NCI-H1930 (cell line): ENCODE results near the gene LBX1.
A peak's percentile ranks its signal among the peaks of the same experiment; 100 is the strongest.

Source experiments
- DNase-seq, 2 experiments: peaks; one replicate each; lab custom pipeline; 2025; lab: John Stamatoyannopoulos, UW

The LBX1 gene

GRCh38 chr10:101229266-101230182, at the start of gene LBX1:
TSS of gene LBX1 (minus strand) at chr10:101229463. CDS start at chr10:101228815, 648 bp downstream.
- DNase-seq = no peak

GRCh38 chr10:101273741-101274140, 44.5 kb upstream of the LBX1 start:
- DNase-seq = no peak

DNA sequence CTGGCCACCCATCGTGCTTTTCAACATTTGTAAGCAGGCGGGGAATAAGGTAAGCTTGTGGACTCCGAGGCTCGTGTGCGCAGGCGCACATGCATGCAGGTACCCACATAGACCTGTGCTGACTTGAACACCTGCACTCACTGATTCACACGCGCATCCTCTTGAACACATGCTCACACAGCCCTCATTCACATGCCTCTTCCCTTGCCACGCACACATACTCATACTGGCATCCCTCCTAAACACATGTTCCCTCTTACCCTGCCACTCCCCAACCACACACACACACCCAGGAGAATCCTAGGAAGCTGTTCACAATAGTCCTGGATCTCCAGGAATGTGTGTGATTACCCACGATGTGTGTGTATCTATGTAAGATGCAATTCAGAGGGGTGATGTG, 44.1 kb upstream of the LBX1 start:
- DNase-seq = no peak

GRCh38 chr10:101272229-101272868, 43.1 kb upstream of the LBX1 start:
- peak; percentile 23 to 34 for DNase-seq

DNA sequence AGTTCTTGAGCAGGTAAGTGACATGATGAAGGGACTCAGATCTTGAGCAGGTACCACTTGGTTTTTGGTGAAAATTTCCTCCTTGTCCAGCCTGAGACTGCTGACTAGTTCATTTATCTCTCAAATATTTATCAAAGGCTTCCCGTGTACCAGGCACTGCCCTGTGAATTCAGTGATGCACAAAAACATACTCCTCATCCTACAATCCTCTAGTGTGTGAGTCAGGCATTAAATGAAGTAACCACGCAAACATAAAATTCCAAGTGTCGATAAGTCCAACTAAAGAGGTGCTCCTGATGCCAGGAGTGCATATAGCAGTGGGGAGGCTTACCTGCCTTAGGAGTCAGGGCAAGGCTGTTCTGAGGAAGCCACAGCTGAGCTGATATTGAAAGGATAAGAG, 41.5 kb upstream of the LBX1 start:
- DNase-seq = no peak

DNA sequence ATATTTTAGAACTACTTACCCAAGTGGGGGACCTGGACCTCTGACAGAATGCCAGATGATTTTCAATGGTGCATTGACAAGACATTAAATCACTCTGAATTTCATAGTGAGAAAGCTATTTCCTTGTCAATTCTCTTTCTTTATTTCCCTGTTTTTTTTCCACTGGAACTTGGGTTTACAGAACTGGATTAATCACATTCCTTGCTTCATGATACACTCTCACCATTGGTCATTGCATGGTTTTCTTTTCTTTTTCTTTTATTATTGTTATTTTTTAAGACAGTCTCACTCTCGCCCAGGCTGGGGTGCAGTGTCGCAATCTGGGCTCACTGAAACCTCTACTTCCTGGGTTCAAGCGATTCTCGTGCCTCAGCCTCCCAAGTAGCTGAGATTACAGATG, 38.5 kb upstream of the LBX1 start:
- no peak for DNase-seq

- no peak for DNase-seq
Observed at GRCh38 chr10:101267290-101267680, 38.0 kb upstream of the LBX1 start.

DNA sequence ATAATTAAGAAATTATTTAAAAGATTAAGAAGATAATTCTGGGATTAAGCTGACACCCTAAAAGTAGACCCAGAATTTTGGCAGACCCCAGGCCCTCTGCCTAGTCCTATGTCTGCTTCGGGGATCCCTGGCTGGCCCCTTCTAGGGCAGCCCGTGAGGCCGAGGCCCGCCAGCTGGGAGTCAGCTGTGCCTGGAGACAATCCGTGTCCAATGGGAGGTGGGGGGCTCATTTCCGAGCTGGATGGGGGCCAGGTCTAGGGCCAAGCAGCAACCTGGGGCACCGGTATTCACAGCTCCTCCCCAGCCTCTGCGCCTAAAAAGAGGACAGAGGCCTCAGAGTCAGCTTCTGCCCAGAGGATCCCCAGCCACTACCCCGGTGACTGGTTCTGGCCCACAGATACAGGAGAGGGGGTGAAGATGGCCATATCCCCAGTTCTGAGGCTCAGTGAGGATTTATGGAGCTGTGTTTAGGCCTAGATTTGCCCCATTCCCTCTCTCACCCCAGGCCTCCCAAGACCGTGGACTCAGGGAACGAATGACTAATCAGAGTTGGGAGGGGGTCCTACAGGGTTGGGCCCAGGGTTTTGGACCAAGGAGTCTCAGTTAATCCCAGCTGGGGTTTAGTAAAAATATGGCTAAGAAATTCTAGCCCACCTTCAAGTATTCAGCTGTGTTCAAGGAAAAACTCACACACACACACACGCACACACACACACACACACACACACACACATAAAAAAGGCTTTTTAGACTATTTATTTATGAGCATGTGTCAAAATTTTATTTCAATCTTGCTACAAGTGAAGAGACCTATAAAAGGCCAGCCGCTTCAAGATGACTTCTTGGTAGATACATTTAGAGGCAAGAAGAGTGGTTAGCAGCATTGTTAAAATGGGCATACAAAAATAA, 37.4 kb upstream of the LBX1 start:
- no peak for DNase-seq

GRCh38 chr10:101263150-101263752, 34.0 kb upstream of the LBX1 start:
- DNase-seq = no peak

GRCh38 chr10:101262147-101262546, 32.9 kb upstream of the LBX1 start:
- no peak for DNase-seq

GRCh38 chr10:101261702-101262101, 32.4 kb upstream of the LBX1 start:
- DNase-seq = no peak

- DNase-seq = no peak
Observed at GRCh38 chr10:101260764-101261481, 31.7 kb upstream of the LBX1 start.

DNA sequence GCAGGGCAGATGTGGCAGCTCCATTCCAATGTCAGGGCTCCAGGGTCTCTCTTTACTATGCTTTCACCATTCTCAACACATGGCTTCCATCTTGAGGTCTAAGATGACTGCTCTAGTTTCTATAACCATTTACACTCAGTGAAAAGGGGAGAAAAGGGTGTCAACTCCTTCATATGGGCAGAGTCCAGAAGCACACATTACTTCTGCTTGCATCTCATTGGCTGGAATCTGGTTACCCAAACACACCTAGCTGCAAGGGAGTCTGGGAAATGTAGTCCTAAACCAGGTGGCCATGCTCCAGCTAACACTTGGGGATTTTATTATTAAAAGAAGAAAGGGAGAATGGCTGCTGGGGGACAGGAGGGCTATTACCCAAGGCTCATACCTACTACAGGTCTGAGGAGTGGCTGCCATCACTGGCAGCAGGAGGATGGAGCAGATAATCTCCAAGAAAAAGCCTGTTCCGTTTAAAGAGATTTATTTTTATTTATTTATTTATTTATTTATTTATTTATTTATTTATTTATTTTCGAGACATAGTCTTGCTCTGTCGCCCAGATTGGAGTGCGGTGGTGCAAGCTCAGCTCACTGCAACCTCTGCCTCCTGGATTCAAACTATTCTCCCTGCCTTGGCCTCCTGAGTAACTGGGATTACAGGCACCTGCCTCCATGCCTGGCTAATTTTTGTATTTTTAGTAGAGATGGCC, 29.1 kb upstream of the LBX1 start:
- no peak for DNase-seq

GRCh38 chr10:101257491-101257890, 28.2 kb upstream of the LBX1 start:
- no peak for DNase-seq

- no peak for DNase-seq
Observed at GRCh38 chr10:101257084-101257483, 27.8 kb upstream of the LBX1 start.

- DNase-seq = no peak
Observed at GRCh38 chr10:101256387-101256786, 27.1 kb upstream of the LBX1 start.

DNA sequence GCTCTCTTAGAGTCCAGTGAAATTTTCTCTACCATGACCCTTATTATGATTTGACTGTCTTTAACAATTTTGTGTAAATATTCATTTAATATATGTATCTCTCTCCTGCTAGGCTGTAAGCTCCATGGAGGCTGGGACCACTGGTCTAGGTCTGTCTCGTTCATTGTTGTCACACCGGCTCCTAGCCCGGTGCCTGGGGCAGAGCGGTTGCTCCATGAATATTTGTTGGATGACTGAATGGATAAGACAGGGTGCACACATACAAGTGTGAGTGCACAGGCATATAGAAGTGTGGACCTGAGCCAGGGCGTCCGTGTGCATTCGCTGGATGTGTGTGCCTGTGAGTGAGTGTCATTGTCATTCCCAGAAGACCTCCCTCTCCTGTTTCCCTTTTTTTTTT, 20.9 kb upstream of the LBX1 start:
- no peak for DNase-seq

- DNase-seq = no peak
Observed at GRCh38 chr10:101249171-101249581, 19.9 kb upstream of the LBX1 start.

DNA sequence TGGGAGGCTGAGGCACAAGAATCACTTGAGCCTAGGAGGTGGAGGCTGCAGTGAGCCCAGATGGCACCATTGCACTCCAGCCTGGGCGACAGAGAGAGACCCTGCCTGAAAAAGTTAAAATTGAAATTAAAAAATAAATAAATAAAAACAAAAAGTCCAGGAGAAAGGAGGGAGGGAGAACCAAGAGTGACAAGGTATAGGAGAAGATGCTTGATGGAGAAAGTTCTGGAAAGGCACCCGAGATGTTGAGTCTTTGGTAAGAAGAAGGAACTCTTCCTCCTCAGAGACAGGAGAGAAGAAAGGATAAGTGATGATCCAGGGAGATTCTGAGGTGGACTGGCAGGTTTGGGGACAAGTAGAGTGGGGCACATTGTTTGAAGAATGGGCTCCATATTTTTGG, 17.4 kb upstream of the LBX1 start:
- DNase-seq = no peak

- DNase-seq = no peak
Observed at GRCh38 chr10:101244321-101245050, 15.2 kb upstream of the LBX1 start.
